GM10266 (cell line): ENCODE results near the gene FCAR.
"Not testable (repeated sequence)": the region's sequence is repeated elsewhere in the genome, so short reads cannot be mapped to it uniquely, and the experiment has no call there.

Experiments
- DNase-seq: peaks from one replicate; pipeline ENCODE4 v3.0.0; 2012; ENCODE audit errors: extremely low spot score
- TF ChIP-seq, protein P1 (sequence below): IDR thresholded peaks from 2 replicates; pipeline ENCODE4 v1.5.1; 2012; ENCODE audit warnings: mild to moderate bottlenecking, low read depth; ENCODE audit not compliant: control insufficient read depth, insufficient read depth; ENCODE audit errors: missing control alignments

FCAR gene

DNA sequence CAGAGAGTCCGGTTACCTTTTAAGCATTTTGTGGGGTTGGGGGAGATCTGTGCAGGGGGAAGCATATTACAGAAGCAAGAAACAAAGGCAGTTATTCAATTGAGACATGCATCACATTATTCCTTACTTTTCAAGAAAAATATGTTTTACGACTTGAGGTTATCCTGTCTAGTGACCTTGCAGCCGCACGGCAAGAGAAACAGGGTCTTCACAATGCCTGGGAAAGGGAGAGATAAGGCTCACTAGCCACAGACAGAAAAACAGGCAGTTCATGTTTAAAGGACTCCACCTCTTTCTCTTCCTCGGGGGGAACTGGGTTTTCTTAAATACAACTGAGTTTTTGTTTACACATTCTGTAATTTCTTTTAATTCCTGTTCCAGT, 31.4 kb downstream of the FCAR start:
- no peak for DNase-seq
- TF ChIP-seq, protein P1, sequence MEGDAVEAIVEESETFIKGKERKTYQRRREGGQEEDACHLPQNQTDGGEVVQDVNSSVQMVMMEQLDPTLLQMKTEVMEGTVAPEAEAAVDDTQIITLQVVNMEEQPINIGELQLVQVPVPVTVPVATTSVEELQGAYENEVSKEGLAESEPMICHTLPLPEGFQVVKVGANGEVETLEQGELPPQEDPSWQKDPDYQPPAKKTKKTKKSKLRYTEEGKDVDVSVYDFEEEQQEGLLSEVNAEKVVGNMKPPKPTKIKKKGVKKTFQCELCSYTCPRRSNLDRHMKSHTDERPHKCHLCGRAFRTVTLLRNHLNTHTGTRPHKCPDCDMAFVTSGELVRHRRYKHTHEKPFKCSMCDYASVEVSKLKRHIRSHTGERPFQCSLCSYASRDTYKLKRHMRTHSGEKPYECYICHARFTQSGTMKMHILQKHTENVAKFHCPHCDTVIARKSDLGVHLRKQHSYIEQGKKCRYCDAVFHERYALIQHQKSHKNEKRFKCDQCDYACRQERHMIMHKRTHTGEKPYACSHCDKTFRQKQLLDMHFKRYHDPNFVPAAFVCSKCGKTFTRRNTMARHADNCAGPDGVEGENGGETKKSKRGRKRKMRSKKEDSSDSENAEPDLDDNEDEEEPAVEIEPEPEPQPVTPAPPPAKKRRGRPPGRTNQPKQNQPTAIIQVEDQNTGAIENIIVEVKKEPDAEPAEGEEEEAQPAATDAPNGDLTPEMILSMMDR, result no peak

DNA sequence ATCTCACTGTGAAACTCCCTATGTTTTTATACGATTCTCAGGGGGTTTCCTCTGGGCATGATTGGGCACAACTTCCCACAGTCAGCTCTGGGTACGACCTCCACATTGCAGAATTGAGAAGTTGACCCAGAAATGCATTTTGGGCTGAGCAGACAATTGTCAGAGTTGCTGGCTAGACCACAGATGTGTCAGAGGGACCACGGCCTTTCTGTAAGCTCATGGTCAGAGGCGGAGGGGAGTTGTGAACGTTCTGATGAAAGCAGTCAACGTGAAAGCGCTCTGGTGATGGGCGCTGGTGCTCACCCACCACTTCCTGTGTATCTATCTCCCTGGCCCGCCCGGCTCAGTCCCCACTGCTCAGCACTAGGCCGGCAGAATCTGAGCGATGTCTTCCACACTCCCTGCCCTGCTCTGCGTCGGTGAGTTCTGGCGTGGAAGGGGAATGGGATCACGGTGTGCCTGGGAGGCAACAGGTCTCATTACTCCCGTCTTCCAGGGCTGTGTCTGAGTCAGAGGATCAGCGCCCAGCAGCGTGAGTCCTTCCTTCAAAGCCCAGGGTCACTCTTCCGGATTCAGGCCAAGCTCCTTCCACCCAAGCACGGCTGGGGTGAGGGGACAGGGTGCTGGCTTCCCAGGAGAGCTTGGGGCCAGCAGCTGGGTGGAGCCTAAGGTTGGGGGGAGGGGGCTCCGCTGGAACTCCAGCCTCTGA, 31.9 kb downstream of the FCAR start, which contains the start of gene NCR1:
Gene NCR1 (plus strand): TSS at position 346 of the 709 bp plus-strand sequence. CDS start 40 bp downstream, at position 386.
- DNase-seq, result no peak
- TF ChIP-seq, protein P1, result no peak

DNA sequence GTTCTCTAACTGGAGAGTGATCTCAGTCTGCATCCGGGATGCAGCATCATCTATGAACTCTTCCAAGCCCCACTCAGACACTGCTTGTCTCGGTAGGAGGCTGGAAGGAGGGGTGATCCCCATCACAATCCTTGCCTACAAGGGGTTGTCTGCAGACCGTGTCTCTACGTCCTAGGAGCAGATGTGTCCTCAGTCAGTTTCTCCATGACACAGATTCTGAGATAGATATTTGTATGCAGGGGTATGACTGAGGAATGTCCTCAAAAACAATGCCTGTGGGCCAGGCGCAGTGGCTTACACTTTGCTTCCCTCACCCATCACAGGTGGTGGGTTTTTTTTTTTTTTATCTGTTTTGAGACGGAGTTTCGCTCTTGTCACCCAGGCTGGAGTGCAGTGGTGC, 32.8 kb downstream of the FCAR start:
- DNase-seq, result no peak
- TF ChIP-seq, protein P1, result no peak

DNA sequence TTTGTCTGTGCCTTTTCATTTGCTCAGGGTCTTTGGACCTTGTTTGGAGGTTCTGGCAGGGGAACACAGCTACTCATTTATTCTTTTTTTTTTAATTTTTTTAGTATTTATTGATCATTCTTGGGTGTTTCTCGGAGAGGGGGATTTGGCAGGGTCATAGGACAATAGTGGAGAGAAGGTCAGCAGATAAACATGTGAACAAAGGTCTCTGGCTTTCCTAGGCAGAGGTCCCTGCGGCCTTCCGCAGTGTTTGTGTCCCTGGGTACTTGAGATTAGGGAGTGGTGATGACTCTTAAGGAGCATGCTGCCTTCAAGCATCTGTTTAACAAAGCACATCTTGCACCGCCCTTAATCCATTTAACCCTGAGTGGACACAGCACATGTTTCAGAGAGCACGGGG, 33.9 kb downstream of the FCAR start:
- not testable (repeated sequence) for DNase-seq

DNA sequence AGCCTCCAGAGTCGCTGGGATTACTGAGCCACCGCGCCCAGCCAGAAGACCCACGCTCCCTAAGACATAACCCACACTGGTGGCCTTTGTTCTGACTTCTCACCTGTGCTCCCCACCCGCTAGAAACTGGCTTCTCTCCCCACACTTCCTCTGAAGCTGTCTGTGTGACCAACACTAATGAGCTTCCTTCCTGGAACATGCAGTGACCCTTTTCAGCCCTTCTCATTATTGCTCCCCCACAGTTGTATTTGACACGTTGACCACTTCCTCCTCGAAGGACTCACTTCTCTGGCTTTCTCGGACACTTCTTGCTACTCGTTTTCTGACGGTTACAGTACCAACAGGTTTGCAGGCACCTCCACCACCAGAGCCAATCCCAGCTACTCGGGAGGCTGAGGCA, 42.8 kb downstream of the FCAR start:
- TF ChIP-seq, protein P1, result no peak

DNA sequence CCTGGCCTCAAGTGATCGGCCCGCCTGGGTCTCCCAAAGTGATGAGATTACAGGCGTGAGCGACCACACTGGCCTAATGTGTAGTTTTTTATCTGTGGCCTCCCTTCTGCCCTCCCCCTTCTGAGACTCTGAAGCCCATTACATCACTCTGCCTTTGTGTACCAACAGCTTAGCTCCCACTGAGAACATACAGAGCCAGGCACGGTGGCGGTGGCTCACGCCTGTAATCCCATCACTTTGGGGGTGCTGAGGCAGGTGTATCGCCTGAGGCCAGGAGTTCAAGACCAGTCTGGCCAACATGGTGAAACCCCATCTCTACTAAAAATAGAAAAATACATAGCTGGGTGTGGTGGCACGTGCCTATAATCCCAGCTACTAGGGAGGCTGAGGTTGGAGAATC, 44.5 kb downstream of the FCAR start:
- DNase-seq, result no peak
- TF ChIP-seq, protein P1, result no peak

More for the DNA sequence above, 42.8 kb downstream of the FCAR start:
- no peak for DNase-seq

DNA sequence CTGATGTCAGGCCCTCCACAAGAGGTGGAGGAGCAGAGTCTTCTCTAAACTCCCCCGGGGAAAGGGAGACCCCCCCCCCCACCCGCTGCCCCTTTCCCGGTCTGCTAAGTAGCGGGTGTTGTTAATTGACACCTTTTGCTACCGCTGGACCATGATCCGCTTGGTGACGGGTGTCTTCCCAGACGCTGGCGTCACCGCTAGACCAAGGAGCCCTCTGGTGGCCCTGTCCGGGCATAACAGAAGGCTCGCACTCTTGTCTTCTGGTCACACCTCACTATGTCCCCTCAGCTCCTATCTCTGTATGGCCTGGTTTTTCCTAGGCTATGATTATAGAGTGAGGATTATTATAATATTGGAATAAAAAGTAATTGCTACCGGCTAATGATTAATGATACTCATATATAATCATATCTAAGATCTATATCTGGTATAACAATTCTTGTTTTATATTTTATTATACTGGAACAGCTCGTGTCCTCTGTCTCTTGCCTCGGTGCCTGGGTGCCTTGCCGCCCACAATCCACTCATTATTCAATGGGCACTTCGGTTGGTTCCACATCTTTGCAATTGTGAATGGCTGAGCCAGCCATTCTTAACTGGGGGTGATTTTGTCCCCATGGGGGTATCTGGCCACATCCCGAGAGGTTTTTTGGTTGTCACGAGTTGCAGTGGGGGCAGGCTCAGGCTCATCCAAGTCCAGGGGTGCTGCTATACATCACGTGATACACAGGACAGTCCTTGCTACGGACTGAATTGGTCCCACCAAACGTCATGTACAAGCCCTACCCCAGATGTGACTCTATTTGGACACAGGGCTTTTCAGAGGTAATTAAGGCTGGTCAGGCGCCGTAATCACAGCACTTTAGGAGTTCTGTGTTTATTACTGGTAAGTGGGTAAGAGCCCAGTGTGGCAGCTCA, 45.9 kb downstream of the FCAR start:
- not testable (repeated sequence) for DNase-seq

DNA sequence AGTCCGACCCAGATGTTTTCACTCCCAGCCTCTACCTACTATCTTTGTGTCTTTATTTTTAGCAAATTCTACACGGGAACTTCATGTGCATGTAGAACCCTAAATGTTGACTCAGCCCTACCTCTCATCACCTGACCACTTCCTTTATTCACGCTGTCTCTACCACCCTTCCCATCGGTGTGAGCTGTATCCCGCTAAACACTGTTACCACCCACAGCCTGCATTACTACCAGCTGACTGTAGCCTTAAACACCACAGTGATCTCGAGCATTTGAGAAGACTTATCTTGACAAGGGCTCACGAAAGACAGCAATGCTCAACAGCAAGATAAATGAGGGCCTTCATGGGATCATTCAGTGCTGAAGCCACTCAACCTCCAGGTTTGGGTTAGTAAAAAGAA, 47.0 kb downstream of the FCAR start:
- DNase-seq, result no peak
- TF ChIP-seq, protein P1, result no peak
